Gastrocnemius medialis (tissue), 4 donors: ENCODE results near the gene TEAD4. TPM values are rescaled to one million over a fixed set of nuclear protein-coding genes. Genes with fewer than 3 reads are reported as not detected.

Experiments used
- ATAC-seq, 2 donors: fragments of 150-250 bp; one replicate each; pipeline ENCODE4 v1.9.1; 2016
- DNase-seq, 2 donors: peaks; one replicate each; pipeline ENCODE4 v3.0.0-alpha.2; 2019
- H3K27ac ChIP-seq, 4 donors: fragments of 200-600 bp; sonication (generic); 1 replicate in 1 of 4; 2 replicates in 3 of 4; pipeline ENCODE4 v1.5.1; 2016 to 2018; ENCODE audit warnings: mild to moderate bottlenecking in 2 of 4, moderate library complexity in 1 of 4
- H3K27me3 ChIP-seq, 3 donors: fragments of 200-600 bp; sonication (generic) in 2 of 3; 1 replicate in 1 of 3; 2 replicates in 2 of 3; pipeline versions ENCODE4 v1.5.1 to v1.6.0; 2016 to 2019; ENCODE audit warnings: mild to moderate bottlenecking in 1 of 3, moderate library complexity in 1 of 3
- H3K36me3 ChIP-seq, 2 donors: fragments of 200-600 bp; sonication (generic) in 1 of 2; one replicate each; pipeline ENCODE4 v1.5.1; 2017 to 2018
- H3K4me1 ChIP-seq, 2 donors: fragments of 200-600 bp; sonication (generic) in 1 of 2; one replicate each; pipeline ENCODE4 v1.5.1; 2016 to 2017; ENCODE audit warnings: mild to moderate bottlenecking in 2 of 2
- H3K4me3 ChIP-seq, 4 donors: fragments of 200-600 bp; sonication (generic) in 3 of 4; 1 replicate in 1 of 4; 2 replicates in 3 of 4; pipeline ENCODE4 v1.5.1; 2016 to 2019; ENCODE audit warnings: mild to moderate bottlenecking in 2 of 4
- H3K9me3 ChIP-seq, 3 donors: fragments of 200-600 bp; sonication (generic) in 2 of 3; 1 replicate in 1 of 3; 2 replicates in 2 of 3; pipeline ENCODE4 v1.5.1; 2016 to 2019
- CTCF ChIP-seq, 5 experiments: fragments of 450-650 bp in 3 of 5; fragments of 200-600 bp in 2 of 5; sonication (generic) in 2 of 5; IDR thresholded peaks in 4 of 5; conservative IDR thresholded peaks in 1 of 5; 1 replicate in 4 of 5; 2 replicates in 1 of 5; pipeline ENCODE4 v1.5.1; 2016 to 2019; ENCODE audit warnings: antibody characterized with exemption in 5 of 5, mild to moderate bottlenecking in 3 of 5, moderate library complexity in 3 of 5
- POLR2A ChIP-seq, 2 donors: fragments of 450-650 bp; IDR thresholded peaks; one replicate each; pipeline ENCODE4 v1.6.1; 2017; ENCODE audit warnings: antibody characterized with exemption in 2 of 2, mild to moderate bottlenecking in 2 of 2, moderate library complexity in 2 of 2
- in situ Hi-C, 4 donors: fragments of 200-750 bp; cut with MboI; loops; one replicate each; pipeline versions ENCODE4 v1.15.0 to v1.8.0; 2017; ENCODE audit warnings: low sequenced_read_pairs in 4 of 4
- intact Hi-C: fragments of 100-400 bp; cut with DNase I; formaldehyde crosslinking; loops from one replicate; pipeline ENCODE4 v1.15.1; 2023; ENCODE audit warnings: low total_unique reads
- total RNA-seq, 4 donors: library from RNA; depleted of rRNA; stranded (reverse); fragments of >200 nt; gene quantifications; one replicate each; pipeline versions ENCODE4 v1.1.0 to v1.2.3, GENCODE V29; 2016

Gene TEAD4
- total RNA-seq, 4 donors from 2014 or later = 91.1 to 201 (median 122) TPM

- in situ Hi-C loops = no loop called here
- DNase-seq = no peak
- Histone ChIP-seq H3K27me3 (no peaks in the 10 kb centered on the region), H3K4me1 (peaks cover 9 to 13% of the 10 kb centered on the region in 2 donors), H3K36me3 (no peaks in the 10 kb centered on the region), H3K27ac (peak overlapping the region in 3 of 4 donors; percentile 31 to 49 (median 38)), H3K4me3 (no peak overlapping the region), H3K9me3 (no peaks in the 10 kb centered on the region)
- TF ChIP-seq POLR2A (IDR thresholded peaks at IDR 0.05) = no peak
- TF ChIP-seq CTCF (IDR thresholded peaks at IDR 0.05 in 4 of 5, conservative IDR thresholded peaks at IDR 0.05 in 1 of 5) = no peak
- intact Hi-C loops = no loop called here
- ATAC-seq = no peak
These were observed 125.5 kb downstream of the TEAD4 start for GRCh38 chr12:3084742-3085141.

GRCh38 chr12:3085341-3086139, 126.3 kb downstream of the TEAD4 start:
- ATAC-seq (no peak), DNase-seq (no peak)
- no peaks in the 10 kb centered on the region for H3K9me3 ChIP-seq
- H3K4me3 ChIP-seq = no peak overlapping the region
- peak overlapping the region in 3 of 4 donors; percentile 18 to 55 (median 49) for H3K27ac ChIP-seq
- H3K4me1 ChIP-seq = peaks cover 9 to 13% of the 10 kb centered on the region in 2 donors
- H3K36me3 ChIP-seq = no peaks in the 10 kb centered on the region
- in situ Hi-C loops (no loop called here), intact Hi-C loops (no loop called here)
- H3K27me3 ChIP-seq = no peaks in the 10 kb centered on the region
- TF ChIP-seq CTCF (IDR thresholded peaks at IDR 0.05 in 4 of 5, conservative IDR thresholded peaks at IDR 0.05 in 1 of 5) = no peak

- Histone ChIP-seq H3K4me1 (peaks cover 9 to 13% of the 10 kb centered on the region in 2 donors), H3K27me3 (no peaks in the 10 kb centered on the region), H3K9me3 (no peaks in the 10 kb centered on the region), H3K4me3 (no peak overlapping the region), H3K36me3 (no peaks in the 10 kb centered on the region), H3K27ac (peak overlapping the region in 2 of 4 donors; percentile 49 to 55)
- DNase-seq (no peak), ATAC-seq (no peak)
- in situ Hi-C loops (no loop called here), intact Hi-C loops (no loop called here)
- TF ChIP-seq POLR2A (IDR thresholded peaks at IDR 0.05) (no peak), CTCF (IDR thresholded peaks at IDR 0.05 in 4 of 5, conservative IDR thresholded peaks at IDR 0.05 in 1 of 5) (no peak)
These were observed 127.0 kb downstream of the TEAD4 start for GRCh38 chr12:3086211-3086610.

GRCh38 chr12:3086729-3087323, 127.6 kb downstream of the TEAD4 start:
- no peaks in the 10 kb centered on the region for H3K9me3 ChIP-seq
- H3K4me3 ChIP-seq = no peak overlapping the region
- H3K27me3 ChIP-seq = no peaks in the 10 kb centered on the region
- peak overlapping the region in 2 of 4 donors; percentile 49 to 55 for H3K27ac ChIP-seq
- TF ChIP-seq CTCF (IDR thresholded peaks at IDR 0.05 in 4 of 5, conservative IDR thresholded peaks at IDR 0.05 in 1 of 5) (no peak), POLR2A (IDR thresholded peaks at IDR 0.05) (no peak)
- H3K36me3 ChIP-seq = no peaks in the 10 kb centered on the region
- in situ Hi-C loops (no loop called here), intact Hi-C loops (no loop called here)
- no peak for ATAC-seq
- no peak for DNase-seq
- H3K4me1 ChIP-seq = peaks cover 9 to 15% of the 10 kb centered on the region in 2 donors
